Natural killer cell (primary cell): Measurements from ENCODE around the gene ATP6V0B. TPM values are rescaled to one million over a fixed set of nuclear protein-coding genes. Genes with fewer than 3 reads are reported as not detected.

Experiments
- ATAC-seq, 3 donors: fragments of 150-1000 bp in 2 of 3; fragments of 200-7000 bp in 1 of 3; cut with Tn5 transposase; 1 replicate in 1 of 3; 2 replicates in 2 of 3; pipeline ENCODE4 v1.10.0; 2021; ENCODE audit warnings: mild to moderate bottlenecking in 2 of 3, moderate library complexity in 2 of 3
- DNase-seq, 2 donors: peaks; one replicate each; pipeline versions ENCODE4 v3.0.0 to v3.0.0-alpha.2; 2013 to 2021; ENCODE audit warnings: mixed read lengths in 1 of 2
- H3K27ac ChIP-seq: one replicate; pipeline ENCODE4 v1.5.1; 2013; ENCODE audit warnings: mild to moderate bottlenecking, low read length
- H3K27me3 ChIP-seq: one replicate; pipeline ENCODE4 v1.6.1; 2013; ENCODE audit warnings: low read length; ENCODE audit not compliant: control insufficient read depth, insufficient read depth
- H3K36me3 ChIP-seq: one replicate; pipeline ENCODE4 v1.6.1; 2013; ENCODE audit warnings: low read length; ENCODE audit not compliant: control insufficient read depth, insufficient read depth
- H3K4me1 ChIP-seq: one replicate; pipeline ENCODE4 v1.6.1; 2013; ENCODE audit warnings: low read length; ENCODE audit not compliant: control insufficient read depth, insufficient read depth
- H3K4me3 ChIP-seq: one replicate; pipeline ENCODE4 v1.5.1; 2013; ENCODE audit warnings: low read length
- H3K9me3 ChIP-seq: one replicate; pipeline ENCODE4 v1.6.1; 2013; ENCODE audit warnings: low read length; ENCODE audit not compliant: control insufficient read depth, insufficient read depth
- H3K27ac Mint-ChIP-seq, 2 donors: one replicate each; pipeline ENCODE4 v1.8.0; 2022; ENCODE audit warnings: mild to moderate bottlenecking in 2 of 2, mixed read lengths in 2 of 2, moderate library complexity in 1 of 2
- H3K27me3 Mint-ChIP-seq, 2 donors: one replicate each; pipeline ENCODE4 v1.8.0; 2022; ENCODE audit warnings: low read depth in 2 of 2, mixed read lengths in 2 of 2
- H3K36me3 Mint-ChIP-seq: one replicate; pipeline ENCODE4 v1.8.0; 2022; ENCODE audit warnings: mixed read lengths
- H3K4me1 Mint-ChIP-seq, 2 donors: one replicate each; pipeline ENCODE4 v1.8.0; 2022; ENCODE audit warnings: mixed read lengths in 2 of 2
- H3K4me3 Mint-ChIP-seq: one replicate; pipeline ENCODE4 v1.8.0; 2022; ENCODE audit warnings: mild to moderate bottlenecking, moderate library complexity, mixed read lengths
- H3K9me3 Mint-ChIP-seq, 2 donors: one replicate each; pipeline ENCODE4 v1.8.0; 2022; ENCODE audit warnings: mixed read lengths in 2 of 2
- WGBS: methylation state at CpG from one replicate; pipeline ENCODE4 v1.1.7; 2013; ENCODE audit warnings: missing lambda C conversion rate; ENCODE audit not compliant: insufficient coverage; 5-methylcytosine and 5-hydroxymethylcytosine counted together
- intact Hi-C: fragments of 100-400 bp; cut with micrococcal nuclease; formaldehyde crosslinking; loops from one replicate; pipeline ENCODE4 v1.14.2; 2022
- total RNA-seq, 4 donors: library from RNA; stranded (reverse); fragments of 120-200 nt in 1 of 4; gene quantifications; one replicate each; pipeline versions ENCODE4 v1.2.3 to v1.2.4, GENCODE V29; 2013 to 2022
- TF ChIP-seq, protein P1 (sequence below): fragments of 200-600 bp; IDR thresholded peaks from one replicate; pipeline ENCODE4 v1.8.0; 2022; ENCODE audit warnings: antibody characterized with exemption

Gene ATP6V0B
- total RNA-seq, 3 donors from 2014 or later (not counting 1 experiment from before 2014, with no cell fraction given): 76.3 to 115 (median 113) TPM

DNA sequence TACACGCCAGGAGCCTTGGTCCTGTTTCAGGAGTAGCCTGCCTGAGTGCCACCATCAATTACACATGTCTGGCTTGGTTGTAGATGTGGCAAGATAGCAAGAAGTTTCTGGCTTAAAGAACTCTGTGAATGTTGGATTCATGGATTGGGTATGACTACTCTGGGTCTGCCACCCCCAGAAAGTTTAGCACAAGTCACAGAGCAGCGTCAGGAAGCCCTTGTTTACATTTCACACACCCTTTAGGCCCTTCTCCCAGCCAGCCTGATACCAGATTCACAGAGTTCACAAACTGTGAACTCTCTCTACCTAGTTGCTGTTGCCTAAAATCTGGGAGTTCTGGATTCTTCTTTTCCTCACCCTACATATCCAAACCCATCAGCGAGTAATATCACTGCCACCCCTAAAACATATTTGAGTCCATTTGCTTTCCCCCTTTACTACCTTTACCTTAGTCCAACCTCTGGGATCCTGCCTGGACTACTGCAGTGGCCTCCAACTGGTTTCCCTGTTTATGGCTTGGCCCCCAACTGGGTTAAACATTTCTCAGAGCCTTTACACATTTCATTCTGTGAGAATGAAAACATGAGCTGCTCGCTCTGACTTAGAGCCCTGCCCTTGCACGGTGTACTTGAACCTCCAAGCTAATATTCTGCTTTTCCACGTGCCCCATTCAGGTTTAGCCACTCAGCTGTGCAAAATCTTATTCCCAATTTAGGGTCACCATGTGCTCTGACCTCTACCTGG lies 12.6 kb downstream of the ATP6V0B start:
- Histone ChIP-seq H3K27me3 (no peaks in the 10 kb centered on the region), H3K27ac (no peak overlapping the region), H3K4me1 (peaks cover 15% of the 10 kb centered on the region), H3K36me3 (no peaks in the 10 kb centered on the region), H3K9me3 (no peaks in the 10 kb centered on the region), H3K4me3 (no peak overlapping the region)
- Mint-ChIP-seq H3K27me3 (no peaks in the 10 kb centered on the region), H3K4me1 (peaks cover 3 to 25% of the 10 kb centered on the region in 2 donors), H3K27ac (no peak overlapping the region), H3K4me3 (no peak overlapping the region), H3K9me3 (no peaks in the 10 kb centered on the region), H3K36me3 (no peaks in the 10 kb centered on the region)
- intact Hi-C loops: no loop called here
- DNase-seq (no peak), ATAC-seq (no peak)
- 93% methylated on average over 6 of the region's 6 CpGs for WGBS
- TF ChIP-seq, protein P1, sequence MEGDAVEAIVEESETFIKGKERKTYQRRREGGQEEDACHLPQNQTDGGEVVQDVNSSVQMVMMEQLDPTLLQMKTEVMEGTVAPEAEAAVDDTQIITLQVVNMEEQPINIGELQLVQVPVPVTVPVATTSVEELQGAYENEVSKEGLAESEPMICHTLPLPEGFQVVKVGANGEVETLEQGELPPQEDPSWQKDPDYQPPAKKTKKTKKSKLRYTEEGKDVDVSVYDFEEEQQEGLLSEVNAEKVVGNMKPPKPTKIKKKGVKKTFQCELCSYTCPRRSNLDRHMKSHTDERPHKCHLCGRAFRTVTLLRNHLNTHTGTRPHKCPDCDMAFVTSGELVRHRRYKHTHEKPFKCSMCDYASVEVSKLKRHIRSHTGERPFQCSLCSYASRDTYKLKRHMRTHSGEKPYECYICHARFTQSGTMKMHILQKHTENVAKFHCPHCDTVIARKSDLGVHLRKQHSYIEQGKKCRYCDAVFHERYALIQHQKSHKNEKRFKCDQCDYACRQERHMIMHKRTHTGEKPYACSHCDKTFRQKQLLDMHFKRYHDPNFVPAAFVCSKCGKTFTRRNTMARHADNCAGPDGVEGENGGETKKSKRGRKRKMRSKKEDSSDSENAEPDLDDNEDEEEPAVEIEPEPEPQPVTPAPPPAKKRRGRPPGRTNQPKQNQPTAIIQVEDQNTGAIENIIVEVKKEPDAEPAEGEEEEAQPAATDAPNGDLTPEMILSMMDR: no peak

DNA sequence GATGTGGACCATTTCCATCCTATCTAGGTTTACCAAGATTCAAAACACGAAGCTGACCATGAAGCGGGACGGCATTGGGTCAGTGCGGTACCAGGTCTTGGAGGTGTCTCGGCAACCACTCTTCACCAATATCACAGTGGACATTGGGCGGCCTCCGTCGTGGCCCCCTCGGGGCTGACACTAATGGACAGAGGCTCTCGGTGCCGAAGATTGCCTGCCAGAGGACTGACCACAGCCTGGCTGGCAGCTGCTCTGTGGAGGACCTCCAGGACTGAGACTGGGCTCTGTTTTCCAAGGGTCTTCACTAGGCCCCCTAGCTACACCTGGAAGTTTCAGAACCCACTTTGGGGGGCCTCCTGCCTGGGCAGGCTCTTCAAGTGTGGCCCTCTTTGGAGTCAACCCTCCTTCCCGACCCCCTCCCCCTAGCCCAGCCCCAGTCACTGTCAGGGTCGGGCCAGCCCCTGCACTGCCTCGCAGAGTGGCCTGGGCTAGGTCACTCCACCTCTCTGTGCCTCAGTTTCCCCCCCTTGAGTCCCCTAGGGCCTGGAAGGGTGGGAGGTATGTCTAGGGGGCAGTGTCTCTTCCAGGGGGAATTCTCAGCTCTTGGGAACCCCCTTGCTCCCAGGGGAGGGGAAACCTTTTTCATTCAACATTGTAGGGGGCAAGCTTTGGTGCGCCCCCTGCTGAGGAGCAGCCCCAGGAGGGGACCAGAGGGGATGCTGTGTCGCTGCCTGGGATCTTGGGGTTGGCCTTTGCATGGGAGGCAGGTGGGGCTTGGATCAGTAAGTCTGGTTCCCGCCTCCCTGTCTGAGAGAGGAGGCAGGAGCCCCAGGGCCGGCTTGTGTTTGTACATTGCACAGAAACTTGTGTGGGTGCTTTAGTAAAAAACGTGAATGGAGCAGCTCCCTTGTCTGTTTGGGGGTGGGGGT lies 15.8 kb downstream of the ATP6V0B start:
- intact Hi-C loops: loop anchor here (1.0 kb wide), 2 partner anchors 16 to 40 kb away; partner anchors contain the start of gene ATP6V0B
- TF ChIP-seq, protein P1: no peak
- Histone ChIP-seq H3K36me3 (no peaks in the 10 kb centered on the region), H3K4me3 (peak overlapping the region; percentile 74), H3K27ac (no peak overlapping the region), H3K27me3 (no peaks in the 10 kb centered on the region), H3K4me1 (peaks cover 16% of the 10 kb centered on the region), H3K9me3 (no peaks in the 10 kb centered on the region)
- no peak for ATAC-seq
- H3K27me3 Mint-ChIP-seq: no peaks in the 10 kb centered on the region
- peaks cover 4 to 19% of the 10 kb centered on the region in 2 donors for H3K4me1 Mint-ChIP-seq
- no peak for DNase-seq
- WGBS: 76% methylated on average over 18 of the region's 19 CpGs
- peak overlapping the region; percentile 93 for H3K4me3 Mint-ChIP-seq
- H3K36me3 Mint-ChIP-seq: no peaks in the 10 kb centered on the region
- H3K27ac Mint-ChIP-seq: peak overlapping the region in 1 of 2 donors; percentile 37
- no peaks in the 10 kb centered on the region for H3K9me3 Mint-ChIP-seq

DNA sequence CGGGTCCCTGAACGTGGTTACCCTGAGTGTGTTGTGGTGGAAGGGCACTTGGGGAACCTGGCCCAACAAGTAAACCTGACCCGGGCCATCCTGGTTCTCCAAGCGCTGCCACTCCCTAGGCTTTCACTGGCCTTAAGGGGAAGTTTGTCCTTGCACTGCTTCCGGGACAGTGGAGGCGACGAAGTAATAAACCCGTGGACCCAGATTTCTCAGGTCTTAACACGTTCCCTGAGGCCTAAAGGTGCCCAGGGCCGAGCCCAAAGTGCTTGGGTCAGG lies 16.4 kb downstream of the ATP6V0B start:
- no peak for ATAC-seq
- Mint-ChIP-seq H3K27me3 (no peaks in the 10 kb centered on the region), H3K36me3 (no peaks in the 10 kb centered on the region), H3K4me3 (peak overlapping the region; percentile 93), H3K4me1 (peaks cover 4 to 19% of the 10 kb centered on the region in 2 donors), H3K27ac (peak overlapping the region; percentile 37 to 93), H3K9me3 (no peaks in the 10 kb centered on the region)
- H3K4me1 ChIP-seq: peaks cover 16% of the 10 kb centered on the region
- intact Hi-C loops: loop anchor here (1.0 kb wide), 2 partner anchors 17 to 39 kb away; partner anchors contain the start of gene ATP6V0B
- peak overlapping the region; percentile 74 for H3K4me3 ChIP-seq
- whole genome bisulfite sequencing: 2% methylated on average over 10 of the region's 10 CpGs
- no peaks in the 10 kb centered on the region for H3K27me3 ChIP-seq
- no peaks in the 10 kb centered on the region for H3K9me3 ChIP-seq
- TF ChIP-seq, protein P1: no peak
- no peaks in the 10 kb centered on the region for H3K36me3 ChIP-seq
- no peak for DNase-seq
- peak overlapping the region; percentile 41 for H3K27ac ChIP-seq
